K562 (cell line): ENCODE results near the gene MACROD2. TPM values are rescaled to one million over a fixed set of nuclear protein-coding genes. Genes with fewer than 3 reads are reported as not detected.

Experiments
- ATAC-seq: fragments of 200-7000 bp; cut with Tn5 transposase; 3 replicates; pipeline ENCODE4 v1.9.1; 2020; ENCODE audit warnings: moderate library complexity
- BruUV-seq: library from RNA; stranded (reverse); fragments of 400-500 nt; replicated peaks from 2 replicates; lab custom pipeline; 2021; lab: Mats Ljungman, UMichigan
- CTCF ChIA-PET: fragments of 300-600 bp; formaldehyde crosslinking; extraction: SDS; loops from one replicate; lab custom pipeline; 2021; ENCODE audit warnings: low intra/inter-chr PET ratio; lab: Yijun Ruan, JAX
- POLR2A ChIA-PET: fragments of 300-600, 350-650 bp; sonication (Branson Sonifier 250); formaldehyde crosslinking; extraction: SDS; loops from one replicate; lab custom pipeline; 2021; ENCODE audit warnings: antibody characterized with exemption, inconsistent platforms; lab: Yijun Ruan, JAX
- DNase-seq, 4 experiments: peaks; one replicate each; pipeline versions ENCODE4 v3.0.0 to v3.0.0-alpha.2; 2011 to 2018; ENCODE audit warnings: low spot score in 3 of 4, mixed read lengths in 3 of 4; ENCODE audit errors: extremely low read depth in 1 of 4
- FAIRE-seq: peaks from 2 replicates; lab custom pipeline; 2011; peaks lifted over from hg19 to GRCh38; lab: Jason Lieb, UNC
- H2AFZ ChIP-seq: 2 replicates; pipeline ENCODE4 v1.6.0; 2011; ENCODE audit warnings: low read depth, low read length, control low read depth, inconsistent platforms
- H3K27ac ChIP-seq: fragments of 200-600 bp; 3 replicates; pipeline ENCODE4 v1.8.0; 2011; ENCODE audit warnings: low read depth, mild to moderate bottlenecking, control low read depth, inconsistent platforms, low read length, moderate library complexity, mixed read lengths; ENCODE audit errors: extremely low read depth
- H3K27me3 ChIP-seq, 2 experiments: fragments of 300-600 bp in 1 of 2; 2 replicates in 1 of 2; 3 replicates in 1 of 2; pipeline versions ENCODE4 v1.6.0 to v1.8.0; 2011; ENCODE audit warnings: inconsistent platforms in 2 of 2, low read length in 2 of 2, mild to moderate bottlenecking in 1 of 2, mixed read lengths in 1 of 2, moderate library complexity in 1 of 2; ENCODE audit not compliant: control insufficient read depth in 2 of 2, insufficient read depth in 2 of 2
- H3K36me3 ChIP-seq: fragments of 300-600 bp; 3 replicates; pipeline ENCODE4 v1.8.0; 2011; ENCODE audit warnings: mild to moderate bottlenecking, low read length, inconsistent platforms; ENCODE audit not compliant: control insufficient read depth, insufficient read depth
- H3K4me1 ChIP-seq, 2 experiments: fragments of 200-600 bp in 1 of 2; replicated peaks in 1 of 2; 2 replicates in 1 of 2; 3 replicates in 1 of 2; pipeline versions ENCODE4 v1.5.1 to v1.8.0; 2011; ENCODE audit warnings: inconsistent platforms in 2 of 2, low read length in 2 of 2, mild to moderate bottlenecking in 1 of 2, mixed read lengths in 1 of 2, moderate library complexity in 1 of 2; ENCODE audit not compliant: control insufficient read depth in 2 of 2, insufficient read depth in 2 of 2
- H3K4me2 ChIP-seq: 2 replicates; pipeline ENCODE4 v1.6.1; 2011; ENCODE audit warnings: low read length, control low read depth, inconsistent platforms, mixed read lengths; ENCODE audit not compliant: insufficient read depth
- H3K4me3 ChIP-seq: fragments of 200-600 bp; sonication (generic), shearing (Covaris generic); 2 replicates; pipeline ENCODE4 v1.5.1; 2016; ENCODE audit warnings: control low read depth, inconsistent platforms
- H3K79me2 ChIP-seq: fragments of 200-600 bp; 3 replicates; pipeline ENCODE4 v1.8.0; 2011; ENCODE audit warnings: low read length, inconsistent platforms; ENCODE audit not compliant: control insufficient read depth, insufficient read depth
- H3K9ac ChIP-seq, 2 experiments: 2 replicates each; pipeline versions ENCODE4 v1.6.0 to v1.6.1; 2011; ENCODE audit warnings: low read depth in 2 of 2, low read length in 2 of 2, control low read depth in 1 of 2, inconsistent platforms in 1 of 2, mild to moderate bottlenecking in 1 of 2, mixed read lengths in 1 of 2; ENCODE audit not compliant: insufficient read depth in 1 of 2
- H3K9me1 ChIP-seq: one replicate; pipeline ENCODE4 v1.6.0; 2011; ENCODE audit warnings: inconsistent platforms, mild to moderate bottlenecking, low read length, moderate library complexity; ENCODE audit not compliant: control insufficient read depth, insufficient read depth
- H3K9me3 ChIP-seq: replicated peaks from 2 replicates; pipeline ENCODE4 v1.5.1; 2011; ENCODE audit warnings: low read depth, low read length, inconsistent platforms; ENCODE audit not compliant: control insufficient read depth, insufficient read depth
- H4K20me1 ChIP-seq: replicated peaks from 2 replicates; pipeline ENCODE4 v1.6.1; 2011; ENCODE audit warnings: low read length, inconsistent platforms, mixed read lengths; ENCODE audit not compliant: control insufficient read depth, insufficient read depth
- CBFB ChIP-seq: sonication (generic); formaldehyde crosslinking; IDR thresholded peaks from 2 replicates; pipeline ENCODE4 v1.4.0; 2020; ENCODE audit warnings: mild to moderate bottlenecking, missing genetic modification reagents
- CEBPB ChIP-seq: fragments of 450-650 bp; IDR thresholded peaks from 2 replicates; pipeline ENCODE4 v1.6.1; 2016; ENCODE audit warnings: missing genetic modification characterization, missing compliant biosample characterization
- ESRRB ChIP-seq: fragments of 250-450 bp; sonication (Bioruptor Pico); IDR thresholded peaks from 2 replicates; pipeline ENCODE4 v1.5.0; 2020; ENCODE audit warnings: mild to moderate bottlenecking, moderate library complexity, borderline replicate concordance
- EZH2 ChIP-seq: IDR thresholded peaks from 2 replicates; pipeline ENCODE4 v1.6.1; 2012; ENCODE audit warnings: low read depth, mild to moderate bottlenecking, inconsistent platforms, low read length, borderline replicate concordance
- HINFP ChIP-seq: fragments of 450-650 bp; conservative IDR thresholded peaks from 2 replicates; pipeline ENCODE4 v1.6.1; 2016; ENCODE audit warnings: missing genetic modification characterization, low read depth, mild to moderate bottlenecking, control low read depth, missing compliant biosample characterization
- HSF4 ChIP-seq: fragments of 250-450 bp; sonication (Bioruptor Pico); IDR thresholded peaks from 2 replicates; pipeline ENCODE4 v2.1.2; 2022; ENCODE audit warnings: mild to moderate bottlenecking, moderate library complexity, borderline replicate concordance
- KLF1 ChIP-seq: fragments of 450-650 bp; IDR thresholded peaks from 2 replicates; pipeline ENCODE4 v1.6.1; 2016; ENCODE audit warnings: missing genetic modification characterization, missing compliant biosample characterization
- MAZ ChIP-seq, 2 experiments: fragments of 450-650 bp in 1 of 2; sonication (generic) in 1 of 2; formaldehyde crosslinking; IDR thresholded peaks in 1 of 2; conservative IDR thresholded peaks in 1 of 2; 2 replicates each; pipeline versions ENCODE4 v1.4.0 to v1.5.0; 2020; ENCODE audit warnings: mild to moderate bottlenecking in 1 of 2, missing genetic modification reagents in 1 of 2
- NCOA1 ChIP-seq: fragments of 450-650 bp; IDR thresholded peaks from 2 replicates; pipeline ENCODE4 v1.6.1; 2016; ENCODE audit warnings: low read depth
- ZNF583 ChIP-seq: fragments of 250-450 bp; sonication (Bioruptor Pico); IDR thresholded peaks from 2 replicates; pipeline ENCODE4 v1.4.0; 2020
- ZNF668 ChIP-seq: fragments of 250-450 bp; sonication (Bioruptor Pico); IDR thresholded peaks from 2 replicates; pipeline ENCODE4 v1.8.0; 2022; ENCODE audit warnings: mild to moderate bottlenecking, inconsistent platforms
- WGBS: fragments of 100-300 bp; shearing (Covaris generic); methylation state at CpG from one replicate; pipeline ENCODE4 v1.1.6; 2016; ENCODE audit warnings: low coverage, mixed read lengths; ENCODE audit not compliant: insufficient coverage; ENCODE audit errors: missing lambda C conversion rate; 5-methylcytosine and 5-hydroxymethylcytosine counted together
- in situ Hi-C: fragments of 300-500 bp; cut with MboI; formaldehyde crosslinking; loops from 4 replicates; pipeline ENCODE4 v1.15.0; 2018; ENCODE audit warnings: inconsistent platforms, mixed read lengths
- intact Hi-C: fragments of 100-400 bp; cut with micrococcal nuclease; formaldehyde crosslinking; loops from 2 replicates; pipeline ENCODE4 v1.14.2; 2022
- polyA plus RNA-seq, 8 experiments: library from polyadenylated mRNA; depleted of rRNA in 4 of 8; stranded (reverse) in 5 of 8; unstranded in 3 of 8; fragments of >200 nt; fragmentation: Nextera tagmentation in 2 of 8; fragmentation: Illumina TruSeq in 1 of 8; extraction: Ambion mirVana in 2 of 8; extraction: Trizol in 1 of 8; gene quantifications; 2 replicates each; pipeline versions ENCODE4 v1.2.1 to v1.2.3, GENCODE V29; 2011 to 2014; ENCODE audit warnings: inconsistent platforms in 1 of 8, missing spikeins in 1 of 8
- total RNA-seq, 7 experiments: library from RNA; depleted of rRNA in 6 of 7; stranded (reverse); fragments of >200 nt in 6 of 7; fragmentation: Illumina TruSeq in 2 of 7; extraction: Trizol in 2 of 7; gene quantifications; 2 replicates each; pipeline versions ENCODE4 v1.2.1 to v1.2.3, GENCODE V29; 2011 to 2021; ENCODE audit warnings: low replicate concordance in 1 of 7
- TF ChIP-seq, protein P1 (sequence below): fragments of 450-650 bp; IDR thresholded peaks from 2 replicates; pipeline ENCODE4 v1.6.1; 2016; ENCODE audit warnings: low read depth

Gene MACROD2
- total and polyA plus RNA-seq, 9 of the 15 experiments (the other 6 are each of a cell fraction or from before 2014, with no cell fraction given) = not detected

- TF ChIP-seq HINFP (tag) = no peak
- no peak for TF ChIP-seq KLF1
- TF ChIP-seq CEBPB (tag) = no peak
- TF ChIP-seq NCOA1 = no peak
- no peak for TF ChIP-seq EZH2
- TF ChIP-seq ESRRB = no peak
- TF ChIP-seq ZNF583 (CRISPR knock-in tag) = no peak
- no peak for TF ChIP-seq ZNF668
These were observed 1258.1 kb downstream of the MACROD2 start (continued) for GRCh38 chr20:15253431-15253830.

DNA sequence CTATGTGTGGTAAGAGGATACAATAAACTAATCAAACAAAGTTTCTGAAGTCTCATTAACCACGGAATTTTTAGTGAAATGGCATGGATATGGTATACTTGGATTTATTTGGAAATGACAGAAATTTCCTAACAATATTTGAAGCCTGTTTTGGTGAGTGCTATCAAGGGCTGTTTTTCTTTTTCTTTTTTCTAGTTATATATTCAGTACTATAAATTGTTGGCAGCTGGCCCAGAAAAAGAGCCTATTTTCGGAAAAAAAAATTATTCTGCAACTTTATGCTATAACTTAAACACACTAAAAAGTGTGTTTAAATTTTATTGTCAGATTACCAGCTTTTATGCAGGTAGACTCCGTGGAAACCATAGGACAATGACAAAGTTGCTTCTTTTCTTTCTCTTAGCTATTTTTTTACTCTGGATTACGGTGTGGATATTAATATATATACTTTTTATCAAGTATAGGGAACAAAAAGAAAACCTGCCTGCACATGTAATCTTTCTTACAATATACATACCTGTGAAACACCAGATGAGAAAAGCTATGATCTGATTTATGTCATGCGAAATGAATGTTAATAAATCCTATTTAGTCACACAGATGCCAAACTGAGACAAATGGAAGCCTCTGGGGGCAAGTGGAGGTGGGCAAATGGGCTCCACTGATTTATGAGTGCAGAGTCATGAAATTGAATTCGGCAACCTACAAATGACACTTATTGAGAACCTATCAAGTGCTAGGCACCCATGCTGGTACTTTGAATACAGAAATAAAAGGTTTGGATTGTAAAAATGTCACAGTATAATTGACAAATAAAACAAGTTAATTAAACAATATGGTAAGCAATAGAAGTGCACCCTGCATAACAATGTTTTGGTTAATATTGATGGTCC lies 1261.6 kb downstream of the MACROD2 start:
- 0% methylated on average over 6 of the region's 6 CpGs for WGBS
- intact Hi-C loops = no loop called here
- no peak for DNase-seq
- TF ChIP-seq, protein P1, sequence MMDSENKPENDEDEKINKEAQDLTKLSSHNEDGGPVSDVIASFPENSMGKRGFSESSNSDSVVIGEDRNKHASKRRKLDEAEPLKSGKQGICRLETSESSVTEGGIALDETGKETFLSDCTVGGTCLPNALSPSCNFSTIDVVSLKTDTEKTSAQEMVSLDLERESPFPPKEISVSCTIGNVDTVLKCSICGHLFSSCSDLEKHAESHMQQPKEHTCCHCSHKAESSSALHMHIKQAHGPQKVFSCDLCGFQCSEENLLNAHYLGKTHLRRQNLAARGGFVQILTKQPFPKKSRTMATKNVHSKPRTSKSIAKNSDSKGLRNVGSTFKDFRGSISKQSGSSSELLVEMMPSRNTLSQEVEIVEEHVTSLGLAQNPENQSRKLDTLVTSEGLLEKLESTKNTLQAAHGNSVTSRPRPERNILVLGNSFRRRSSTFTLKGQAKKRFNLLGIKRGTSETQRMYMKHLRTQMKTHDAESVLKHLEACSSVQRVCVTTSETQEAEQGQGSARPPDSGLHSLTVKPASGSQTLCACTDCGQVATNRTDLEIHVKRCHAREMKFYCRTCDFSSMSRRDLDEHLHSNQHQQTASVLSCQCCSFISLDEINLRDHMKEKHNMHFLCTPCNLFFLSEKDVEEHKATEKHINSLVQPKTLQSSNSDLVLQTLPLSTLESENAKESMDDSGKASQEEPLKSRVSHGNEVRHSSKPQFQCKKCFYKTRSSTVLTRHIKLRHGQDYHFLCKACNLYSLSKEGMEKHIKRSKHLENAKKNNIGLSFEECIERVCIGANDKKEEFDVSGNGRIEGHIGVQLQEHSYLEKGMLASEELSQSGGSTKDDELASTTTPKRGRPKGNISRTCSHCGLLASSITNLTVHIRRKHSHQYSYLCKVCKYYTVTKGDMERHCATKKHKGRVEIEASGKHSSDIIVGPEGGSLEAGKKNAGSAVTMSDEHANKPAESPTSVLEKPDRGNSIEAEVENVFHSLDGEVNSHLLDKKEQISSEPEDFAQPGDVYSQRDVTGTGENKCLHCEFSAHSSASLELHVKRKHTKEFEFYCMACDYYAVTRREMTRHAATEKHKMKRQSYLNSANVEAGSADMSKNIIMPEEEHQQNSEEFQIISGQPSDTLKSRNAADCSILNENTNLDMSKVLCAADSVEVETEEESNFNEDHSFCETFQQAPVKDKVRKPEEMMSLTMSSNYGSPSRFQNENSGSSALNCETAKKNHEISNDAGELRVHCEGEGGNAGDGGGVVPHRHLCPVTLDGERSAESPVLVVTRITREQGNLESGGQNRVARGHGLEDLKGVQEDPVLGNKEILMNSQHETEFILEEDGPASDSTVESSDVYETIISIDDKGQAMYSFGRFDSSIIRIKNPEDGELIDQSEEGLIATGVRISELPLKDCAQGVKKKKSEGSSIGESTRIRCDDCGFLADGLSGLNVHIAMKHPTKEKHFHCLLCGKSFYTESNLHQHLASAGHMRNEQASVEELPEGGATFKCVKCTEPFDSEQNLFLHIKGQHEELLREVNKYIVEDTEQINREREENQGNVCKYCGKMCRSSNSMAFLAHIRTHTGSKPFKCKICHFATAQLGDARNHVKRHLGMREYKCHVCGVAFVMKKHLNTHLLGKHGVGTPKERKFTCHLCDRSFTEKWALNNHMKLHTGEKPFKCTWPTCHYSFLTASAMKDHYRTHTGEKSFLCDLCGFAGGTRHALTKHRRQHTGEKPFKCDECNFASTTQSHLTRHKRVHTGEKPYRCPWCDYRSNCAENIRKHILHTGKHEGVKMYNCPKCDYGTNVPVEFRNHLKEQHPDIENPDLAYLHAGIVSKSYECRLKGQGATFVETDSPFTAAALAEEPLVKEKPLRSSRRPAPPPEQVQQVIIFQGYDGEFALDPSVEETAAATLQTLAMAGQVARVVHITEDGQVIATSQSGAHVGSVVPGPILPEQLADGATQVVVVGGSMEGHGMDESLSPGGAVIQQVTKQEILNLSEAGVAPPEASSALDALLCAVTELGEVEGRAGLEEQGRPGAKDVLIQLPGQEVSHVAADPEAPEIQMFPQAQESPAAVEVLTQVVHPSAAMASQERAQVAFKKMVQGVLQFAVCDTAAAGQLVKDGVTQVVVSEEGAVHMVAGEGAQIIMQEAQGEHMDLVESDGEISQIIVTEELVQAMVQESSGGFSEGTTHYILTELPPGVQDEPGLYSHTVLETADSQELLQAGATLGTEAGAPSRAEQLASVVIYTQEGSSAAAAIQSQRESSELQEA = no peak
- no peak for TF ChIP-seq CBFB (CRISPR knock-in tag)
- TF ChIP-seq HSF4 = no peak
- TF ChIP-seq MAZ (CRISPR knock-in tag; conservative IDR thresholded peaks at IDR 0.05 in 1 of 2, IDR thresholded peaks at IDR 0.05 in 1 of 2) = no peak

More for the DNA sequence above, 1261.6 kb downstream of the MACROD2 start:
- H3K4me3 ChIP-seq = no peak overlapping the region
- no peak overlapping the region for H2AFZ ChIP-seq
- no peaks in the 10 kb centered on the region for H3K4me1 ChIP-seq
- no peaks in the 10 kb centered on the region for H4K20me1 ChIP-seq
- ATAC-seq = no peak
- no peak overlapping the region for H3K4me2 ChIP-seq
- no peaks in the 10 kb centered on the region for H3K79me2 ChIP-seq
- POLR2A ChIA-PET = no interaction called here
- no peaks in the 10 kb centered on the region for H3K27me3 ChIP-seq
- no peaks in the 10 kb centered on the region for H3K36me3 ChIP-seq
- in situ Hi-C loops = no loop called here
- no peaks in the 10 kb centered on the region for H3K9me3 ChIP-seq
- CTCF ChIA-PET = no interaction called here
- FAIRE-seq = no peak
- no peaks in the 10 kb centered on the region for H3K9me1 ChIP-seq
- no TSS peak for BruUV-seq
- H3K27ac ChIP-seq = no peak overlapping the region
- no peak overlapping the region for H3K9ac ChIP-seq
